HUES6 (cell line): ENCODE measurements around the gene SYCE1.
"Not testable (repeated sequence)": the region's sequence is repeated elsewhere in the genome, so short reads cannot be mapped to it uniquely, and the experiment has no call there.

Source experiments
- H3K27ac ChIP-seq: 2 replicates; pipeline ENCODE4 v1.7.0; 2013; ENCODE audit warnings: low read depth, mild to moderate bottlenecking, low read length, inconsistent platforms
- H3K27me3 ChIP-seq: 2 replicates; pipeline ENCODE4 v1.6.1; 2013; ENCODE audit warnings: low read length; ENCODE audit not compliant: control insufficient read depth, insufficient read depth
- H3K36me3 ChIP-seq: 2 replicates; pipeline ENCODE4 v1.6.1; 2013; ENCODE audit warnings: low read length; ENCODE audit not compliant: control insufficient read depth, insufficient read depth
- H3K4me1 ChIP-seq: 2 replicates; pipeline ENCODE4 v1.6.1; 2013; ENCODE audit warnings: low read length; ENCODE audit not compliant: control insufficient read depth, insufficient read depth
- H3K4me3 ChIP-seq: 2 replicates; pipeline ENCODE4 v1.5.1; 2013; ENCODE audit warnings: low read depth, low read length
- H3K9ac ChIP-seq: one replicate; pipeline ENCODE4 v1.6.1; 2013; ENCODE audit warnings: mild to moderate bottlenecking, low read length
- H3K9me3 ChIP-seq: 2 replicates; pipeline ENCODE4 v1.6.1; 2013; ENCODE audit warnings: low read depth, low read length; ENCODE audit not compliant: control insufficient read depth, insufficient read depth

The SYCE1 gene

DNA sequence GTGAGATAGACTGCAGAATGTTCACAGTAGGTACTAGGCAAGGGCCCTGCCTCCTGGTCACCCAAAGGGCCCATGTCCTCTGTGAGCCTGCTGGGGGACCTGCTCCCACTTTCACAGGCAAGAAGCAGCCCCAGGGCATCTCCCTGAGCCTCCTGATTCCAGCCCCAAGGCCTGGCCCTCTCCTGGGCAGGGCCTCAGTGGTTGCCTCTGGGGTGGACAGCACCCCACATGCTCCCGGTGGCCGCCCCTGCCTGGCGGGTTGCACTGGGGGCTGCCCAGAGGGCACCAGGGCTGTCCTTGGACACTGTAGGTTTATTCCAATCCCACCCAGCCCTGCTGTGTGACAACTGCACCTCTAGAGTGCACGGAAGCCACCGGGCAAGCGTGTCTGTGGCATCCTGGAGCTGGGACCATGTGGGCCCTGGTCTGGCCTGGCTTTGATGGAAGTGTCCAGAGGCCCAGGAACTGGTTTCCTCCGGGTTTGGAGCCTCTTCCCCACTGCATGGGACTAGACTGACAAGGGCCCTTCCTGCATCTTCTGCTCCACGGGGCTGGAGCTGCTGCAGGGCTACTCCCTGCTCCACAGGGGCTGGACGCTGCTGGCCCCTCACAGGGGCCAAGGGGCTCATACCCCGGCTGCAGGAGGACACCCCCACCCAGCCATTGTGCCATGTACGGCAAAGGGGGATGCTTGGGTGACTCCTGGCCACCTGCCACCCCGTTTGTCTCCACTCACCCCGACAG is 25.0 kb upstream of the SYCE1 start:
- no peak overlapping the region for H3K4me3 ChIP-seq
- peaks cover 20% of the 10 kb centered on the region; the same call in 1 of the 2 replicates for H3K27me3 ChIP-seq
- no peaks in the 10 kb centered on the region for H3K4me1 ChIP-seq
- H3K9ac ChIP-seq = no peak overlapping the region
- H3K9me3 ChIP-seq = peaks cover 32% of the 10 kb centered on the region; the same call in 1 of the 2 replicates
- H3K27ac ChIP-seq = no peak overlapping the region
- H3K36me3 ChIP-seq = no peaks in the 10 kb centered on the region

DNA sequence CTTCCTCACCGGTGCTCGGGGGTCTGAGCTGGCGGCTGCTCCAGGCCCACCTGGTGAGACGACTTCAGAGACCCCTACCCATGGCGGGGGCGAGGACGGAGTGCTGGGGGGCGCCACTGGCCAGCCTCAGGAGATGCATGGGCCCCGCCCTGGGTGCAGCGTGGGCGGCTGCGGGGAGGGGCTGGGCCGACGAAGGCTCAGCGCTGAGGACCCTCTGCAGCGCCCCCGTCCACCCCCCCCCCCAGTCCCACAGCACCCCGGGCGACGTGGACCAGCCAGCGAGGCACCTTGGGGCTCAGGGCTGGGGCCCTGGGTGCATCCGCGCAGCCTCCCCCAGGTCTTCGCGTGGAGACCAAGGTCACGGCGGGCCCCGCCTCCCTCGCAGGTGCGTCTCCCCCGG is 11.7 kb upstream of the SYCE1 start:
- H3K9me3 ChIP-seq = peaks cover 18% of the 10 kb centered on the region; the same call in 1 of the 2 replicates
- not testable (repeated sequence) for H3K4me1 ChIP-seq, H3K27ac ChIP-seq, H3K4me3 ChIP-seq, H3K27me3 ChIP-seq, H3K9ac ChIP-seq, H3K36me3 ChIP-seq

DNA sequence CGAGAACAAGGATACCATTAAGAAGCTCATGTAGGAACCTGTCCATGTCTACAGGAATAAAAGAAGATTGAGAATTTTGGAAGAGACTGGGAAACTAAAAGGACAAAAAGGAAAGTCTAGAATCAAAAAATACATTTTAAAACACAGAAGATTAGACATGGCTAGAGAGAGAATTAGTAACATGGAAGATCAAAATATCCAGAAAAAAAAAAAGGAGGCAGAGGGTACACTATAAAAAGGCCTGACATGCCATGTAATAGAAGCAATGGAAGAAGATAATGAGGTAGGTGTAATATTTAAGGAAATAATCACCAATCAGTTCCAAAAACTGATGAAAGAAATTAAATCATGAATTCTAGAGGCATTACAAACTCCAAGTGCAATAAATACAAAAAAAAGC is 8.1 kb upstream of the SYCE1 start:
- not testable (repeated sequence) for H3K27ac ChIP-seq, H3K36me3 ChIP-seq, H3K4me1 ChIP-seq, H3K4me3 ChIP-seq, H3K9ac ChIP-seq
- Histone ChIP-seq H3K27me3 (peaks cover 12% of the 10 kb centered on the region), H3K9me3 (peaks cover 13% of the 10 kb centered on the region; the same call in 1 of the 2 replicates)

DNA sequence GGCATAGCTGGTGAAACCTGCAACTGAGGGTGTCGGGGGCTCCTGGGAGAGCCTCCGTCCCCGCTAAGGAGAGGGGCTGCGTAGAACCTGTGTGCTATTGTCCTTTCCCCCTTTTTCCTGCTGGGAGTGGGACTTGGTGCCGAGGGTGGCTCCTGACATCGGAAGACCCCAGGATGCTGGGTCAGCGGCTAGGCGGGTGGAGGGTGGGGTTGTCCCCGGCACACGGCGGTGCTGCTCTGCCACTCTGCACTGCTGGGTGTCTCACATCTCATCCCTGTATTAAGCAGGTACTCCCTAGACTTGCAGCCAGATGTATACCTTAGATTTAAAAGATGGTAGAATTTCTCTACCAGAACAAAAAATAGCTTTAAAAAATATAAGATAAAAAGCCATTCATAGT is 6.7 kb upstream of the SYCE1 start:
- not testable (repeated sequence) for H3K27ac ChIP-seq, H3K9ac ChIP-seq, H3K4me3 ChIP-seq, H3K4me1 ChIP-seq, H3K36me3 ChIP-seq
- Histone ChIP-seq H3K27me3 (peaks cover 25% of the 10 kb centered on the region), H3K9me3 (peaks cover 24% of the 10 kb centered on the region; the same call in 1 of the 2 replicates)

DNA sequence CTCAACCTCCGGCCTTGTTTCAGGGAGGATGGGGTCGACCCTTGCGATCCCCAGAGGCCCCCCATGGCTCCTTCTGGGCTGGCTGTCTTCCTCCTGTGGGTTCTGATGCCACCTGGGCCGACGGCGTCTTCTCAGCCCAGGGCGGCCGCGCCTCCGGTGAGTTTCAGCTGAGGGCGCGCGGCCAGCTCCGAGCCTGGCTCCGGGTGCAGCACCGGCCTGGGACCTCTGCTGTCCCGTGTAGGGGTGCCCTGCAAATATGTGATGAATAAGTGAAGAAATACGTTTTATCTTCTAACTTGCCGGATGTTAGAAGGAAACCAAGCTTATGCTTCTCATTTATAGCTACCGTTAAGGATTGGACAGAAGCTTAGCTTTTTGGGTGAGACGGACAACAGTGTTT is 4.4 kb upstream of the SYCE1 start:
- not testable (repeated sequence) for H3K4me3 ChIP-seq, H3K4me1 ChIP-seq, H3K9ac ChIP-seq, H3K27ac ChIP-seq, H3K36me3 ChIP-seq
- Histone ChIP-seq H3K9me3 (peaks cover 38% of the 10 kb centered on the region; the same call in 1 of the 2 replicates), H3K27me3 (peaks cover 34% of the 10 kb centered on the region)

DNA sequence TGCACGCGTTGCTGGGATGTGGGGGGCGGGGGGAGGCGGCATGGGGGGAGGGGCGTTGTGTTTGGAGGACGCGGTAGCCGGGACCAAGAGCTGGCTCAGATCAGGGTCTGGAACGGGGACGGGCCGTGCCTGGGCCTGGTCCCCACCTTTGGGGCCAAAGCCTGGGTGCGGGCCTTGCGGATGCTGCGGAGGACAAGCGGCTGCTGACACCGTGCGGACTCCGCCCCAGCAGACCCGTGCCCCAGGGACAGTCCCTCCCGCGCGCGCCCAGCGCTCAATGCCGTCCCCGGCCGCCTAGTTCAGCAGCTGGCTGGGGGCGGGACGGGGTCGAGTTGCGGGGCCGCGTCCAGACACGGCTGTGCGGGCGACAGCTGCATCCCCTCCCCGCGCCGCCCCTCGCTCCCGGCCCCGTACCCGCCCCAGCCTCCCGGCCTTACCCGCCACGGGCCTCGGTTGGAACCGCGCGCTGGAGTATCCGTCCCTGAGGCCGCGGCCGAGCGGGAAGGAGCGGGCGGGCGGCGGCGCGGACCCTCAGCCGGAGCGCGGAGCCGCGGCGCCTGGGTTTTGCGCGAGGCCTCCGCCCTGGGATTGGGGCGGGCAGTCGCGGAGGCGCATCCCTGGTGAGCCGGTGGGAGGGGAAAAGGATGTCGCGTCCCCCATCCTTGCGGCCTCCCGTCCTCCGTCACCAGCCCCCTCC is 3.6 kb upstream of the SYCE1 start:
- peak overlapping the region; percentile 39 for H3K4me3 ChIP-seq
- peaks cover 42% of the 10 kb centered on the region; the same call in 1 of the 2 replicates for H3K9me3 ChIP-seq
- H3K27me3 ChIP-seq = peaks cover 38% of the 10 kb centered on the region
- not testable (repeated sequence) for H3K4me1 ChIP-seq, H3K27ac ChIP-seq, H3K36me3 ChIP-seq, H3K9ac ChIP-seq

DNA sequence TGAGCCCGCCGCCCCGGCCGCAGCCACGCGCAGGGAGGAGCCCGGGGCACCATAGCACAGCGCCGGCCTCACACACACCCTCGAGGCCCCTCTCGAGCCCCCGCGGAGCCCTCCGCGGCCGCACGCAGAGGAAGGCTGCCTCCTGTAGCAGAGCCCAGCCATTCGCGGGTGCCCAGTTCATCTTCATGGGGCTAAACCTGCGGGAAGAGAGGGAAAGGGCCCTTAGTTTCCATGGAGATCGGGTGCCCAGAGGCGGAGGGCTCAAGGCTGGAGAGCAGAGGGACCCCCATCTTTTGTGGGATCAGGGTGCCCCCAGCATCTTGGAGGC is 2.9 kb upstream of the SYCE1 start:
- Histone ChIP-seq H3K9ac (no peak overlapping the region), H3K27me3 (peaks cover 38% of the 10 kb centered on the region), H3K9me3 (peaks cover 41% of the 10 kb centered on the region; the same call in 1 of the 2 replicates), H3K4me3 (no peak overlapping the region), H3K4me1 (no peaks in the 10 kb centered on the region), H3K36me3 (no peaks in the 10 kb centered on the region), H3K27ac (no peak overlapping the region)

DNA sequence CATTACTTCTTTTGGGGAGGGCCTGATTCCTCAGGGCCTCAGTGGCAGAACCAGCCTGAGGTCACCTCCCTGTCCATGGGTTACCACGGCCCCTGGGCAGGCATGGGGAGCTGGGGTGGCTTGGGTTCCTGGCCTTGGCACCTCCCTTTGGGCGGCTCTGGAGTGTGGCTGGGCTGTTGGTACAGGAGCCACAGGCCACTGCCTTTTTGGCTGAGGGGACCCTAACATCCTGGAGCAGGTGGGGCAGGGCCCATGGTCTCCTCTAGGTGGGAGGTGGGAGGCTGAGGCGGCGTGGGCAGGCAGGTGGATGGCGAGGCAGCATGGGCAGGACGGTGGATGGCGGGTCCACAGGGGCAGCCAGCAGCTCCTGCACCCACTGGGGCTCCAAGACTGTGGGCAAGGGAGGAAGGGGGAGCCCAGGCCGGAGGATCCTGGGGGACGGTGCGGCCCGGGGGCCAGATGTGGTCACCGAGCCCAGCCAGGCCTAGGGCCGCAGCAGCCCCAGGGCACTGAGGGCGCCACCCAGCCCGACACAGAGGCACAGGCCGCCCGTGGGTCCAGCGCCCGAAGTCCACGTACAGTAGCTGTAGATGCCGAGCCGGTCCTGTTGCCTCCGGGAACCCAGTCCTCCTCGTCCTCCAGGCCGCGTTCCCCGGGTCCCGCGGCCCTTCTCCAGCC is 2.4 kb upstream of the SYCE1 start:
- H3K4me1 ChIP-seq = no peaks in the 10 kb centered on the region
- H3K4me3 ChIP-seq = no peak overlapping the region
- H3K27ac ChIP-seq = no peak overlapping the region
- H3K36me3 ChIP-seq = no peaks in the 10 kb centered on the region
- peaks cover 40% of the 10 kb centered on the region; the same call in 1 of the 2 replicates for H3K9me3 ChIP-seq
- no peak overlapping the region for H3K9ac ChIP-seq
- peaks cover 38% of the 10 kb centered on the region for H3K27me3 ChIP-seq

DNA sequence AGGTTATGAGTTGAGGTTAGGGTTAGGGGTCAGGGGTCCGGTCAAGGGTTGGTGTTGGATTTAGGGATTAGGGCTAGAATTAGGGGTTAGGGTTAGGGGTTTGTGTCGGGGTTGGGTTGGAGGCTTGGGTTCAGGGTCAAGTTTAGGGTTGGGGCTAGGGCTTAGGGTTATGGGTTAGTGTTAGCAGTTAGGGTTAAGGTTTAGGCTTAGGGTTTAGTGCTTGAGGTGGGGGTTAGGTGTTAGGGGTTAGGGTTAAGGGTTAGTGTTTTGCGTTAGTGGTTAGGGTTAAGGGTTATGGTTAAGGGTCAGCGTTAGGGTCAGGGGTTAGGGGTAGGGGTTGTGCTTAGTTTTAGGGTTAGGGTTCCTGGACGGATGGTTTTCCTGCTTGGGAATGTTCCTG is 1.7 kb upstream of the SYCE1 start:
- Histone ChIP-seq H3K27me3 (peaks cover 38% of the 10 kb centered on the region), H3K4me1 (no peaks in the 10 kb centered on the region), H3K27ac (no peak overlapping the region), H3K9me3 (peaks cover 41% of the 10 kb centered on the region; the same call in 1 of the 2 replicates), H3K9ac (no peak overlapping the region), H3K4me3 (no peak overlapping the region), H3K36me3 (no peaks in the 10 kb centered on the region)

DNA sequence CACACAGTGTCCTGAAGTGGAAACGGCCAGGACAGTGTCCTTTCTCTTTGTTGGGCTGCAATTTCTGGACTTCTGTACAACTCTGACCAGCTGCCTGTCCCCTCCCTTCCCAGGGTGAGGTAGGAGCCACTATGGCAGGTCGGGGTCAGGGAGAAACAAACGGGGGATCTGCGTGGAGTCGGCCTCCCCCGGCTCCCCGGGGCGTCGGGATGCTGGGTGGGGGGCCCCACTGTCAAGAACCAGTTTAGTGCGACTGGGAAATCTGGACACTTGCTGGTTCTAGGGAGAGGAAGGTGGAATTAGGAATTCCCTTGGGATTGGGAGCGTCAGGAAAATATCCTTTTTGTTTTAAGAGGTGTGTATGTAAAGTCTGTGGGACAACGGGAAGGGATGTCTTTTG is 567 bp downstream of the SYCE1 start:
- Histone ChIP-seq H3K4me3 (no peak overlapping the region), H3K9me3 (peaks cover 43% of the 10 kb centered on the region; the same call in 1 of the 2 replicates), H3K27me3 (peaks cover 32% of the 10 kb centered on the region), H3K27ac (no peak overlapping the region), H3K36me3 (no peaks in the 10 kb centered on the region), H3K9ac (no peak overlapping the region), H3K4me1 (no peaks in the 10 kb centered on the region)

DNA sequence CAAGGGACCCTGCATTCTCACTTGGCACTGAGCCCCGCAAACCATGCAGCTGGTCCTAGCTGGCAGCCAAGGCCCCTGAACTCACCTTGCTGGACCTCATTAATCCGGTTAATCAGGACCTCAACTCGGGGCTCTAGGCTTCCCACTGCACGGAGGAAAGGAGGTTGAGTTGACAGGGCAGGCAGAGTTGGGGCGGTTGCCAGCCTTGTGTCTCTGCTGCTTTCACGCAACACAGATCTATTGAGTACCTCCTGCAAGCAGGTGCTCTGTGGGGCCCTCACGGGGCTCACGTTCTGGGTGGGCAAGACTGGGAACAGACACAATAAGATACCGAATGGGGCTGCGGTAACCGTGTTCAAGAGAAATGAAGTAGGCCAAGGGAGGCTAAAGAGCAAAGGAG is 6.2 kb downstream of the SYCE1 start:
- Histone ChIP-seq H3K9ac (no peak overlapping the region), H3K27me3 (peaks cover 22% of the 10 kb centered on the region; the same call in 1 of the 2 replicates), H3K9me3 (peaks cover 37% of the 10 kb centered on the region; the same call in 1 of the 2 replicates), H3K4me3 (no peak overlapping the region), H3K36me3 (no peaks in the 10 kb centered on the region), H3K4me1 (peaks cover 4% of the 10 kb centered on the region; the same call in 1 of the 2 replicates), H3K27ac (no peak overlapping the region)
